C4-2B (cell line): ENCODE measurements around the gene PEX14.

Experiments used
- H3K27ac ChIP-seq: fragments of 450-650 bp; 2 replicates; pipeline ENCODE4 v1.5.1; 2017
- ZFX ChIP-seq: fragments of 450-650 bp; IDR thresholded peaks from 2 replicates; pipeline ENCODE4 v1.6.1; 2017
- TF ChIP-seq, protein P1 (sequence below): fragments of 450-650 bp; conservative IDR thresholded peaks from 2 replicates; pipeline ENCODE4 v1.5.1; 2017; ENCODE audit warnings: mild to moderate bottlenecking

PEX14 gene

DNA sequence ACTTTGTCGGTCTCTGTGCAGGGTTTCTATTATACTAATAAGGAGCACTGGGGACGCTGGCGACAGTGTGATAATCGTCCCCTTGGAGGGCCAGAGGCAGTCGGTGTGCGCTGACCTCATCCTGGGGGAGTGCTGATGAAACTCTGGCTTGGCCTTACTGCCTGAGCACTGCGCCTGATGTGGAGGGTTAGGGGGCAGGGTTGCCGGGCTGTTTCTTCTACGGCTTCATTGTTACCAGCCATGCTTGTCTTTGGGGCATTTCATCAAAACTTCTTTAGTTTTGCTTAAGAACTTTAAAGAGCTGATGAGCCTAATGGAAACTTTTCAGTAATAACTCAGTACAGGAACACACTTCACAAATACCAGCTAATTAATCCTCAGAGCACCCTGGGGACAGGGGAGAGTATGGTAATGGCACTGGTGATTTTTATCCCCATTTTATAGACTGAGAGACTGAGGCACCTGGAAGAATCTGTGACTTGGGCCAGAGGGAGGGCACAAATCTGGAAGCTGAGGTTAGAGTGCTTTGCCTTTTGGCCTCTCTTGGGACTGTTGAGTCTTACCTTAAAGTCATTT, 81.8 kb downstream of the PEX14 start:
- TF ChIP-seq, protein P1, sequence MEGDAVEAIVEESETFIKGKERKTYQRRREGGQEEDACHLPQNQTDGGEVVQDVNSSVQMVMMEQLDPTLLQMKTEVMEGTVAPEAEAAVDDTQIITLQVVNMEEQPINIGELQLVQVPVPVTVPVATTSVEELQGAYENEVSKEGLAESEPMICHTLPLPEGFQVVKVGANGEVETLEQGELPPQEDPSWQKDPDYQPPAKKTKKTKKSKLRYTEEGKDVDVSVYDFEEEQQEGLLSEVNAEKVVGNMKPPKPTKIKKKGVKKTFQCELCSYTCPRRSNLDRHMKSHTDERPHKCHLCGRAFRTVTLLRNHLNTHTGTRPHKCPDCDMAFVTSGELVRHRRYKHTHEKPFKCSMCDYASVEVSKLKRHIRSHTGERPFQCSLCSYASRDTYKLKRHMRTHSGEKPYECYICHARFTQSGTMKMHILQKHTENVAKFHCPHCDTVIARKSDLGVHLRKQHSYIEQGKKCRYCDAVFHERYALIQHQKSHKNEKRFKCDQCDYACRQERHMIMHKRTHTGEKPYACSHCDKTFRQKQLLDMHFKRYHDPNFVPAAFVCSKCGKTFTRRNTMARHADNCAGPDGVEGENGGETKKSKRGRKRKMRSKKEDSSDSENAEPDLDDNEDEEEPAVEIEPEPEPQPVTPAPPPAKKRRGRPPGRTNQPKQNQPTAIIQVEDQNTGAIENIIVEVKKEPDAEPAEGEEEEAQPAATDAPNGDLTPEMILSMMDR, result no peak
- TF ChIP-seq ZFX, result no peak
- H3K27ac ChIP-seq, result no peak overlapping the region

DNA sequence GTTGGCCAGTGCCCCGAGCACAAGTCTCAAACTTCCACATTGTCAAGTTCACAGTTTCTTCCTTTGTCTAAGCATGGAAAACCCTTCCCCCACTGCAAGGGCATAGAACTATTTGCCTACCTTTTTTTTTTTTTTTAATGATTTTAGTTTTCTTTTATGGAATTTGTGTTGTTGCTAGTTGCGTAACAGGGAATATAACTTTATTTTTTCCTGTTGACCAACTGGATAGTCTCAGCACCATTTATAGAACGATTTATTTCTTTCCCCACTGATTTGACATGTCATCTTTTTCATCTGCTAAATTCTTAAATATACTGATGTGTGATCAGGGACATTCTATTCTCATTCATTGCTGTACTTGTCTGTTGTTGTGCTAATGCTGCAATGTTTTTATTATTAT, 83.0 kb downstream of the PEX14 start:
- TF ChIP-seq, protein P1, result no peak
- TF ChIP-seq ZFX, result no peak
- H3K27ac ChIP-seq, result no peak overlapping the region

DNA sequence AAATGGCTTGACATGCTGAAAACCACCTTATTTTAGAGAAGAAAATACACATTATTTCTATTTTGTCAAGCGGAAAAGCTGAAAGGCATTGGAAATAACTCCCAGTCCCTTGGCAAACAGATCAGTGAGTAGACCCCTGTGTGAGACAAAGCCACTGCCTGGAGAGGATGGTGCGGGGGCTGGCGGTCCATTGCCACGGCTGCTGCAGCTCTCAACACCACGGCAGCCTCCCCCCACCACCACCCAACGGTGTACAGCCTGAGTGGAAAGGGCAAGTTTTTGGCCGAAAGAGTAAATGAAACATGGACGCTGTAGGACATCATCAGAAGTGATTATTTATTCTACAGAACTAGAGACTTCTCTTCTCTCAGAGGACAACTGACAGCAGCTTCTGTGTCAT, 84.6 kb downstream of the PEX14 start:
- H3K27ac ChIP-seq, result no peak overlapping the region
- TF ChIP-seq ZFX, result no peak
- TF ChIP-seq, protein P1, result no peak

DNA sequence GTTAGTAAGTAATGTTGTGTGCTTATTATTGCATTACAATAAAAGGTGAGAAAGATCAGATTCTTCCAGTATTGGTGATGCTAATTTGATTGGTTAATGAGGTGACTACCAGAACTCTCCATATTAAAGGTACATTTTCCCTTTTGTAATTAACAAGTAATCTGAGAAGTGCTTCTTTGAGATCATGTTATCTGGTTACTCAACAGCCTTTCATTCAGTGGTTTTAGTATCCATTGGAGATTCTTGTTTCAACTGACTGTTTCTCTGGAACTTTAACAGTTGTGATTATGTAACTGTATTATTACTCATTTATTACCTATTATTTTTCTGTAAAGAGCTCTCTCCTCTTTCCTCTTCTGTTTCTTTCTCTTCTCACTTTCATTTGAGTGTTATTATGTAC, 86.7 kb downstream of the PEX14 start:
- TF ChIP-seq, protein P1, result no peak
- no peak for TF ChIP-seq ZFX
- no peak overlapping the region for H3K27ac ChIP-seq

DNA sequence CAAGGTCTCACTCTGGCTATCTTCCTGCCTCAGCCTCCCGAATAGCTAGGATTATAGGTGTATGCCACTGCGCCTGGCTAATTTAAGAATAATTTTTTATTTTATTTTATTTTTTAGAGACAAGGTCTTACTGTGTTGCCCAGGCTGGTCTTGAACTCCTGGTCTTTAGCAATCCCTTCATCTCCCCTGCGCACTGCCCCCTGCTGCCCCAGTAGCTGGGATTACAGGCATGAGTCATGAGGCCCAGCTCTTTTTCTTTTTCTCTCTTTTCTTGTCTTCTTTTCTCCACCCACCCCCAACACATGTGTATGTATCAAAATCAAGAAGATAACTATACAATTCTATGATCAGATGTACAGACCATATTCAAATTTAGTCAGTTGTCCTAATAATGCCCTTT, 87.2 kb downstream of the PEX14 start:
- H3K27ac ChIP-seq, result no peak overlapping the region
- TF ChIP-seq, protein P1, result no peak
- no peak for TF ChIP-seq ZFX

DNA sequence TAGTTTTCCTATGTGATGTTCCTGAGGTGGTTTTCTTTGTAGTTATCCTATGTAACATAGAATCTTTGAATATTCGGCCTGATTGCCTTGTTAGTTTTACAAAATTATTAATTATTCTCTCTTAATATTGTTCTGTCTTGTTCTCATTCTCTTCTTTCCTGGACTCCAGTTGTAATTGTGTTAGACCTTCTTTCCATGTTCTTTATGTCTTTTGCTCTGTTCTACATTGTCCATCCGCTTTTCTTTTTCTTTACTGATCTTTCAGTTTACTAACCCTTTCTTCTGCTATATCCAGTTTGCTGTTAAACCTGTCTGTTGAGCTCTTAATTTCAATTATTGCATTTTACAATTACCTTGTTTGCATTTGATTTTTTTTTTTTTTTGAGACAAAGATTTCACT, 89.3 kb downstream of the PEX14 start:
- H3K27ac ChIP-seq, result no peak overlapping the region
- TF ChIP-seq, protein P1, result no peak
- no peak for TF ChIP-seq ZFX

DNA sequence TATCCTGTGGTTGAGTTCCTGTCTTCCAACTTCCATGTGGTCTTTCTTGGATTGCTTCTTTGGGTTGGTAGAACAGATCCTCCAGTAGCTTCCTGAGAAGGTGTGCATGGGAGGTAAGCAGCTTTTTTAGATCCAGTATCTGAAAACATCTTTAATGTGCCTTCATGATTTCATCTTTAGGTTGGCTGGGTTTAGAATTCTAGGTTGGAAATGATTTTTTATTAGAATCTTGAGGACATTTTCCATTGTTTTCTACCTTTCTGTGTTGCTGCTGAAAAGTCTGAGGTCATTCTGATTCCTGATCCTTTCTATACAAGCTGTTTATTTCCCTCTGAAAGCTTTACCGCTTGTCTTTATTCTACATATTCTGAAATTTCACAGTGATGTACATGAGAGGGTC, 94.8 kb downstream of the PEX14 start:
- H3K27ac ChIP-seq, result no peak overlapping the region
- TF ChIP-seq, protein P1, result no peak
- no peak for TF ChIP-seq ZFX
